HL-60/S4 treated with phorbol 12-myristate 13-acetate at 8.2 ng/mL for 4 days and 3 days (cell line): ENCODE measurements around the gene MYO15B.
"Not testable (repeated sequence)": the region's sequence is repeated elsewhere in the genome, so short reads cannot be mapped to it uniquely, and the experiment has no call there.

Source experiments
- in situ Hi-C: fragments of 300-500 bp; cut with MboI; formaldehyde crosslinking; loops from 2 replicates; pipeline ENCODE4 v1.15.0; 2022; ENCODE audit warnings: low sequenced_read_pairs

MYO15B gene

DNA sequence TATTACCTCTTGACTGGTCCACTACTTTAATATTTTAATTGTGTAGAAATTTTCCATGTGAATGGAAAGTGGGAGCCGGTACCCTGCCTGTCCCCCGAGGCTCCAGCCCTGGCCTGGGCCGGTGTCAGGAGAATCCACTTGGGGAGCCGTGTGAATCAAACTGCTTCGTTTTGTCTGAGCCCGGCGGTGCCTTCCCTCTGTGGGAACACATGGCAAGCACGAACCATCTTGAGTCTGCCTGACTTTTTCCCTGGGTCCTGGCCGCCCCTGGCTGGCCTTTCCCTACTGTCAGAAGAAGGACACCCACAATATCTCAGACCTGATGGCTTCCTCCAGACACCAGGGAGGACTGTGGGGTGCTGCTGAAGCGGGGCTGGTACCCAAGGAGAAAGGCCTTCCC is 12.4 kb upstream of the MYO15B start:
- in situ Hi-C loops, result no loop called here

GRCh38 chr17:75575728-75576127 is 11.9 kb upstream of the MYO15B start:
- in situ Hi-C loops, result no loop called here

DNA sequence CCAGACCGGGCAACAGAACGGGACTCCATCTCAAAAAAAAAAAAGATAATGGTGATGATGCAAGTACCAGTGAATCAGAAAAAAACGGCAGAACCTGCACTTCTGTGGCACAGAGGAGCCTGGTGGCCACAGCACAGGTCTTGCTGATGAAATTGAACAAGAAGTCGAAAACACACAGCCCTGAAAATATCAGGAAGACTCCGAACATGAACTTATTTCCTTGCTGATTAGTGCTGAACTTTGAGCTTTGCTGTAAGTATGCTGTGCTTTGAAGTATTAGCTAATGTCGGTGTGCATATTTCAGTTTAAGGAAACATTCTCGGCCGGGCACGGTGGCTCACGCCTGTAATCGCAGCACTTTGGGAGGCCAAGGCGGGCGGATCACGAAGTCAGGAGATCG is 10.9 kb upstream of the MYO15B start:
- in situ Hi-C loops, result no loop called here

GRCh38 chr17:75581121-75581725 is 6.4 kb upstream of the MYO15B start:
- in situ Hi-C loops, result not testable (repeated sequence)

DNA sequence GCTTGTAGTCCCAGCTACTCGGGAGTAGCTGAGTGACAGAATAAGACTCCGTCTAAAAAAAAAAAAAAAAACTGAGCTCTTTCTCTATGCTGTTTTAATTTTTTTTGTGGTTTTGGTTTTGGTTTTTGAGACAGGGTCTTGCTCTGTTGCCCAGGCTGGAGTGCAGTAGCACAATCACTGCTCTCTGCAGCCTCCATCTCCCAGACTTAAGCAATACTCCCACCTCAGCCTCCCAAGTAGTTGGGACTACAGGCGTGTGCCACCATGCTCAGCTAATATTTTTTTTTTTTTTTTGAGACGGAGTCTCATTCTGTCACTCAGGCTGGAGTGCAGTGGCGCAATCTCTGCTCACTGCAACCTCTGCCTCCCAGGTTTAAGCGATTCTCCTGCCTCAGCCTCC is 4.4 kb upstream of the MYO15B start:
- in situ Hi-C loops, result not testable (repeated sequence)

GRCh38 chr17:75584849-75585175 is 2.8 kb upstream of the MYO15B start:
- in situ Hi-C loops, result no loop called here

GRCh38 chr17:75588596-75589011 is 1.0 kb downstream of the MYO15B start:
- in situ Hi-C loops, result no loop called here

DNA sequence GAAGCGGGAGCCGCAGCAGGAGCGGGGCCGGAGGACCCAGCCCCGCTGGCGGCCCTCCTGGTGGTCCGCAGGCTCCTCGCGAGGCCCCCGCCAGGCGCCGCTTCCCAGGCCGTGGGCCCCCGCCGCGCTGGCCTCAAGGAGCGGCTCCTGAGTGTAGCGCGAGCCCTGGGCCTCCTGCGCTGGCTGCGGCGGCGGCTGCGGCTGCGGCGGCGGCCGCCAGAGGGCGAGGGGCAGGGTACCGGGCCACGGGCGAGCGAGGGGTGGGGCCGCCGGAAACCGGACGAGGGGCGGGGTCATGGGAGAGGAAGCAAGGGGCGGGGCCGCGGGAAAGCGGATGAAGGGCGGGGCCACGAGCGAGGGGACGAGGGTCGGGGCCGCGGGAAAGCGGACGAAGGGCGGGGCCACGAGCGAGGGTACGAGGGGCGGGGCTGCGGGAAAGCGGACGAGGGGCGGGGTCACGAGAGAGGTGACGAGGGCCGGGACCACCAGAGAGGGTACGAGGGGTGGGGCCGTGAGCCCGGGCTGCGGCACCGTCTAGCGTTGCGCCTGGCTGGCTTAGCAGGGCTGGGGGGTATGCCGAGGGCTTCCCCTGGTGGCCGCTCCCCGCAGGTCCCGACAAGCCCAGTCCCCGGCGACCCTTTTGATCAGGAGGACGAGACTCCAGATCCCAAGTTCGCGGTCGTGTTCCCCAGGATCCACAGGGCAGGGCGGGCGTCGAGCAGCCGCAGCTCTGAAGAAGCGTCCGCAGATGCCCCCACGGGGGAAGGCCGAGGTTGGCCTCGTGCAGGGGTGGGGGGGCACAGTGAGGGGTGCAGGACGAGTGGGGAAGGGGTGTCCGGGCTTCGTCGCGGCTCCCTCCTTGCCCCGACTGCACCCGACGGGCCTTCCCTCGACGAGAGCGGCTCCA is 1.7 kb downstream of the MYO15B start:
- in situ Hi-C loops, result no loop called here

DNA sequence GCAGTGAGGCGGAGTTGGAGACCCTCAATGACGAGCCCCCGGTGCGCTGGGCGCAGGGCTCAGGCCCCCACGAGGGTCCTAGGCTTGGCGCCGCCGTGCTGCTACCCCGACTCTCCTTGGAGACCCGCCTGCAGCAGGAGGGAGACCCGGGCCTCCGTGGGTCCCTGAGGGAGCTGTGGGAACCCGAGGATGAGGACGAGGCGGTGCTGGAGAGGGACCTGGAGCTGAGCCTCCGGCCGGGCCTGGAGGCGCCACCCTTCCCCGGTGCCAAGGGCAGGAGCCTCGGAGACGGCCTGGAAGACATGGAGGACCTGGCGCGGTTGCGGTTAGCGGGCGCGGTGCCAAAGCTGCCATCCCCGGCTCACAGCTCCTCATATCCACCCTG is 2.3 kb downstream of the MYO15B start:
- in situ Hi-C loops, result no loop called here

GRCh38 chr17:75590314-75590761 is 2.7 kb downstream of the MYO15B start:
- in situ Hi-C loops, result no loop called here

- in situ Hi-C loops, result no loop called here
These were observed 3.5 kb downstream of the MYO15B start for GRCh38 chr17:75590849-75591721.

DNA sequence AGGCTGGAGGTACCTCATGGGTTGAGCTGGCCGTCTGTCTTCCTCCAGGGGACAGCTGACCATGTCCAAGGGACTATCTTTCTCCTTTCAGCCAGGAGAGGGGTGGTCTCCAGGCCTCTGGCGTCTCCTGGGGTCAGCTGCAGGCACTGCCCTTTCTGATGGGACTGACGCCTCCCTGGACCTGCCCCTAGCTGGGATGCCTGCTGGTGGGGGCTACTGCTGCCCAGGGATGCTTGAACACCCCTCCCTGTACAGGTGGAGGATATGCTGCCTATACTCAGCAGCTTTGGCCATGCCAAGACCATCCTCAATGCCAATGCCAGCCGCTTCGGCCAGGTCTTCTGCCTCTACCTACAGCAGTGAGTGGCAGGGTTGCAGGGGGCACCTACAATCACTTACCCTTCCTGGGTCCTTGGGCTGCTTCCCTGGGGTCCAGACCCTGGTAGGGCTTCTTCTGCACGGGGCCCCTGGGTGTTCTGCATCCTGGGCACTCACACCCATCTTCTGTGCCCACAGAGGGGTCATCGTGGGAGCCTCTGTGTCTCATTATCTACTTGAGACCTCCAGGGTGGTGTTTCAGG is 4.2 kb downstream of the MYO15B start:
- in situ Hi-C loops, result no loop called here

- in situ Hi-C loops, result no loop called here
These were observed 4.9 kb downstream of the MYO15B start for GRCh38 chr17:75592348-75593020.

GRCh38 chr17:75593430-75593829 is 5.8 kb downstream of the MYO15B start:
- in situ Hi-C loops, result not testable (repeated sequence)

DNA sequence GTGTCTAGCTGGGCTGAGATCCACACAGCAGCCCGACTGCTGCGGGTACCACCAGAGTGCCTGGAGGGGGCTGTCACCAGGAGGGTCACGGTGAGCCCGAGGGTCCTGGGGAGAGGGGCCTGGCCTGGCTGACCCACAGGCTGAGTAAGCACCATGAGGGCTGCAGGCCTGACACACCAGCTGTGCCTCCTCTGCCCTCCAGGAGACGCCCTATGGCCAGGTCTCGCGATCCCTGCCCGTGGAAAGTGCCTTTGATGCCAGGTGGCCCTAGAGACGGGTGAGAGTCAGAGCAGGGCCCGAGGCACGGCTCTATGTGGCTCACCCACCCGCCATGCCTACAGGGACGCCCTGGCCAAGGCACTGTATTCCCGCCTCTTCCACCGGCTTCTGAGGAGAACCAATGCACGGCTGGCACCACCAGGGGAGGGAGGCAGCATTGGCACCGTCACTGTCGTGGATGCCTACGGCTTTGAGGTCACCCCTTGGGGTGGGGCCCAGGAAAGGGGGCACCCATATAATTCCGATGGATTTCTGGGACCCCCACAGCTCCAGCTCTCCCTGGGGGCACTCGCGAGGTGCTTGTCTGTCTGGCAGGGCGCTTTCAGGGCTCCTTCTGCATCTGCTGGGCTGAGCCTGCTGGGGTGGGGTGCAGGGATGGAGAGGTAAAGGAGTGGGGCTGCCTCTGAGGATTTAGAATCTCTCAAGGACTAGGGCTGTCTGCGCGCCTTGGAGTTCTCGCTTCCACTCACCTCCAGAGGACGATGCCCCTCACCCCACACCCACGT is 7.1 kb downstream of the MYO15B start:
- in situ Hi-C loops, result no loop called here

DNA sequence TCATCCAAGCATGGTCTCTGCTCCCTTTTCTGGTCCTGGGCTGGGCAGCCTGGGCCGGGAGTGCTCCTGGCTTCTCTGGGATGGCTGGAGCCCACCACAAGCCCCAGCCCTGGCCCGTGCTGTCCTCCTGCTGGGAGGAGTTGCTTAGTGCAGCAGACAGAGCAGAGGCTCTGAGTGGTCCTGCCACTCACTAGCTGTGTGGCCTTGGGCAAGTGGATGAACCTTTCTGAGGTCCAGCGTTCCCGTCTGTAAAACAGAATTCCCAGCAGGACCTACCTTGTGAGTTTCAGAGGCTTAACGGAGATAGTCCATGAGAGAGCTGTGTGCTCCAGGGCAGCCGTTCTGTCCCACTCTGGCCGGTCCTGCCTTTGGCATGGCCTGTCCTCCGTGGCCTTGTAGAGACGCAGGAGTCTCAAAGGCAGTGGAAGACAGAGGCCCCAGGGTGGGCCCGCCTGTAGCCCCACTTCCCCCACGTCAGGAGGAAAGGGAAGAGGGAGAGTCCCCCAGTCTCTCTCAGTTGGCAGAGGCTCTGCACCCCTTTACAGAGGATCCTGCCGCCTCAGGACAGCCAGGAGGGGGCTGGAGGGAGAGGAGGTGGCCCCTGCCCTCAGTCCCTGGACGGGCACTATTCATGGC is 7.8 kb downstream of the MYO15B start:
- in situ Hi-C loops, result no loop called here

DNA sequence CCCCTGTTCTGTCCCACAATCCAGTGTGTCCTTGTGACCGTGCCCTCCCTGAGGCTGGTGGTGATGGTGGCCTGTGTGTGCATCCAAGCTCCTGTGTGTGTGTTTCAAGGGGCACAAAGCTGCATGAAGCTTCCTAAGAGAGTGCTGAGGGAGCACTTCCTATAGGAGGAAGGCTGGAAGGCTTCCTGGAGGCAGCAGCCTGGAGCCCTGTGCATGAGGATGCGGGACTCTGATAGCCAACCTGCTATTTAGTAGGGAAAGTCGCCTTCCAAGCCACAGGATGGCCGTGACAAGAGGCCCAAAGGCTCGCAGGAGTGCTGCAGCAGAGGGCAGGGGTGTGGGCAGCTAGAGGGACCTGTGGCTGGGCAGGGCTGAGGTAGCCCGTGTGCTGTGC is 8.3 kb downstream of the MYO15B start:
- in situ Hi-C loops, result no loop called here

DNA sequence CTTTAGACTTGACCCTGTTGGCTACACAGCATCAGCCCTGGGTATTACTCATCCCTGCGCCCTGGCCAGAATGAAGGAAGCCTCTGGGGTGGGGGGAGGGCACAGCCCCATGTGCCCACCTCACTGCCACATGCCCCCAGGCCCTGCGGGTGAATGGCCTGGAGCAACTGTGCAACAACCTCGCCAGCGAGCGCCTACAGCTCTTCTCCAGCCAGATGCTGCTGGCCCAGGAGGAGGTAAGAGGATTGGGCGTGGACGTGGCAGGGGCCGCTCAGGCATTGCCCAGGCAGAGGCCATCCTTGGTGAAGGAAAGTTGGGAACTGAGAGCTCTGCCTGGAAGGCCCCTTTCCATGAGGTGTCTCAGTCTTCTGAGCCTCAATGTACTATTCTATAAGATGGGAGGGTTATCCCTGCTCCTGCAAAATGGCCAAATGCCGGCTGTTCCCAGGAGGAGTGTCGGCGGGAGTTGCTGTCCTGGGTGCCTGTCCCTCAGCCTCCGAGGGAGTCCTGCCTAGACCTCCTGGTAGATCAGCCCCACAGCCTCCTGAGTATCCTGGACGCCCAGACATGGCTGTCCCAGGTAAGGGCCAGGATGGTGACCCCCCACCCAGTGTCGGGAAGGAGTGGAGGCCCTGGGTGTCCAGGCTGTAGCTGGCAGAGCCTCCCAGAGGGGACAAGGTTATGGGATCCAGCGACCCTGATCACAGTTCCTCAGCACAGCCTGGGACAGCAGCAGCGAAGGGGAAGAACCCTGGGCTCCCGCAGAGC is 8.9 kb downstream of the MYO15B start:
- in situ Hi-C loops, result no loop called here
